CD4-positive, alpha-beta T cell treated with Interleukin-21 for 1 hour (primary cell): ENCODE measurements around the gene PACC1.
"Not testable (repeated sequence)": the region's sequence is repeated elsewhere in the genome, so short reads cannot be mapped to it uniquely, and the experiment has no call there.

Experiments used
- DNase-seq: peaks from one replicate; pipeline ENCODE4 v3.0.0-alpha.2; 2020

Gene PACC1

GRCh38 chr1:212395678-212396437 lies 18.8 kb downstream of the PACC1 start:
- DNase-seq = not testable (repeated sequence)

- DNase-seq = no peak
These were observed 25.5 kb downstream of the PACC1 start for GRCh38 chr1:212388985-212389716.

- no peak for DNase-seq
These were observed 28.7 kb downstream of the PACC1 start for GRCh38 chr1:212386029-212386428.

GRCh38 chr1:212381397-212382035 lies 33.2 kb downstream of the PACC1 start:
- DNase-seq = no peak

GRCh38 chr1:212379366-212379765 lies 35.3 kb downstream of the PACC1 start:
- DNase-seq = no peak

GRCh38 chr1:212377644-212378043 lies 37.0 kb downstream of the PACC1 start:
- DNase-seq = no peak

GRCh38 chr1:212375986-212376385 lies 38.7 kb downstream of the PACC1 start:
- DNase-seq = no peak

GRCh38 chr1:212368073-212368484 lies 46.6 kb downstream of the PACC1 start:
- DNase-seq = peak; percentile 77

GRCh38 chr1:212367474-212368072 lies 47.1 kb downstream of the PACC1 start:
- no peak for DNase-seq

- no peak for DNase-seq
These were observed 47.8 kb downstream of the PACC1 start for GRCh38 chr1:212366901-212367300.

GRCh38 chr1:212364985-212365384 lies 49.7 kb downstream of the PACC1 start:
- no peak for DNase-seq

- DNase-seq = no peak
These were observed 54.7 kb downstream of the PACC1 start for GRCh38 chr1:212359794-212360479.

- DNase-seq = no peak
These were observed 59.3 kb downstream of the PACC1 start for GRCh38 chr1:212355230-212355969.

- no peak for DNase-seq
These were observed 60.2 kb downstream of the PACC1 start for GRCh38 chr1:212354464-212354863.

GRCh38 chr1:212353181-212353580 lies 61.5 kb downstream of the PACC1 start:
- DNase-seq = no peak

- DNase-seq = no peak
These were observed 62.9 kb downstream of the PACC1 start for GRCh38 chr1:212351588-212352362.

- DNase-seq = no peak
These were observed 68.1 kb downstream of the PACC1 start for GRCh38 chr1:212346601-212347000.

- no peak for DNase-seq
These were observed 69.8 kb downstream of the PACC1 start for GRCh38 chr1:212344905-212345304.

- DNase-seq = no peak
These were observed 73.6 kb downstream of the PACC1 start for GRCh38 chr1:212341090-212341489.

- no peak for DNase-seq
These were observed 85.6 kb downstream of the PACC1 start for GRCh38 chr1:212329105-212329504.

GRCh38 chr1:212328248-212328647 lies 86.4 kb downstream of the PACC1 start:
- DNase-seq = no peak
